Ishikawa (cell line): ENCODE data around the gene TMPRSS6.

Source experiments
- EP300 ChIP-seq: IDR thresholded peaks from 2 replicates; pipeline ENCODE4 v1.6.1; 2012; ENCODE audit warnings: borderline replicate concordance
- TAF1 ChIP-seq: IDR thresholded peaks from 2 replicates; pipeline ENCODE4 v1.6.1; 2012; ENCODE audit warnings: low read depth, mild to moderate bottlenecking
- YY1 ChIP-seq: IDR thresholded peaks from 2 replicates; pipeline ENCODE4 v1.6.1; 2012; ENCODE audit warnings: low read depth
- TF ChIP-seq, protein P1 (sequence below): IDR thresholded peaks from 2 replicates; pipeline ENCODE4 v1.6.1; 2012
- TF ChIP-seq, protein P2 (sequence below): IDR thresholded peaks from 2 replicates; pipeline ENCODE4 v1.6.1; 2012

DNA sequence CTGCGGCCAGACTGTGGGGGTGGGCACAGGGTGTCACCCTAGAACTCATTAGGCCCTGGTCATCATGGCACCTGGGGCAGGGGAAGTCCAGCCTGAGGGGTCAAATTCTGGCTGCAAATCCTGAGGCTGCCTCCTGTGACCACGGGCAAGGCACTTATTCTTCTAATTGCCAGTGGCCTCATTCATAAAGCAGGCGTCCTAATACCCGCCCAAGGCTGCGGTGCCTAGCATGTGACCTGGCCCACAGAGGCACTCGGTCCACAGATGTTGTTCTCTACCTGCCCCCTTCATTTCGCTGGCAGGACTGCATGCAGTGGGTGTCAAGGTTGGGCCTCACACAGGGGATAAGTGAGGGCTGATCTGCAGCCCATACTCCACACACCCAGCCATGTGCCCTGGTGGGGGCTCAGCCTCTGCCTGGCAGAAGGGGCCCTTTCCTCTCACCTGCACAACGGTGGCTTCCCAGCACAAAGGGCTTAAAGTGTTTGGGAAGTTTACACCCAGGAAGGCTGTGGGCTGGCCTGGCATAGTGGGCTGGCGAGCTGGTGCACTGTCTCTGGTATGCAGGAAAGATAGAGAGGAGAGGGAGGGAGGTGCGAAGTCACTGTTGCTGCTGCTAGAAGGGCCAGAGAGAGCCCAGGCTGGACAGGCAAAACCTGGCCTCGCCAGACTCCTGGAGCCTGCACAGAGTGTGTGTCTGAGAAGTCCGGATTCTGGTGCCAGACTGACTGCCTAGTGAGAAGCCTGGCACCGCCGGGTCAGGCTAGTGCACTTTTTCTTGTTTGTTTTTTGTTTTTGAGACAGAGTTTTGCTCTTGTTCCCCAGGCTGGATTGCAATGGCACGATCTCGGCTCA, 86.8 kb downstream of the TMPRSS6 start:
- TF ChIP-seq YY1 (no peak), EP300 (no peak), TAF1 (no peak)
- TF ChIP-seq, protein P1, sequence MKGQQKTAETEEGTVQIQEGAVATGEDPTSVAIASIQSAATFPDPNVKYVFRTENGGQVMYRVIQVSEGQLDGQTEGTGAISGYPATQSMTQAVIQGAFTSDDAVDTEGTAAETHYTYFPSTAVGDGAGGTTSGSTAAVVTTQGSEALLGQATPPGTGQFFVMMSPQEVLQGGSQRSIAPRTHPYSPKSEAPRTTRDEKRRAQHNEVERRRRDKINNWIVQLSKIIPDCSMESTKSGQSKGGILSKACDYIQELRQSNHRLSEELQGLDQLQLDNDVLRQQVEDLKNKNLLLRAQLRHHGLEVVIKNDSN = no peak
- TF ChIP-seq, protein P2, sequence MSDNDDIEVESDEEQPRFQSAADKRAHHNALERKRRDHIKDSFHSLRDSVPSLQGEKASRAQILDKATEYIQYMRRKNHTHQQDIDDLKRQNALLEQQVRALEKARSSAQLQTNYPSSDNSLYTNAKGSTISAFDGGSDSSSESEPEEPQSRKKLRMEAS = no peak
